ENCODE measurements around the gene GNAZ.

Gene GNAZ

DNA sequence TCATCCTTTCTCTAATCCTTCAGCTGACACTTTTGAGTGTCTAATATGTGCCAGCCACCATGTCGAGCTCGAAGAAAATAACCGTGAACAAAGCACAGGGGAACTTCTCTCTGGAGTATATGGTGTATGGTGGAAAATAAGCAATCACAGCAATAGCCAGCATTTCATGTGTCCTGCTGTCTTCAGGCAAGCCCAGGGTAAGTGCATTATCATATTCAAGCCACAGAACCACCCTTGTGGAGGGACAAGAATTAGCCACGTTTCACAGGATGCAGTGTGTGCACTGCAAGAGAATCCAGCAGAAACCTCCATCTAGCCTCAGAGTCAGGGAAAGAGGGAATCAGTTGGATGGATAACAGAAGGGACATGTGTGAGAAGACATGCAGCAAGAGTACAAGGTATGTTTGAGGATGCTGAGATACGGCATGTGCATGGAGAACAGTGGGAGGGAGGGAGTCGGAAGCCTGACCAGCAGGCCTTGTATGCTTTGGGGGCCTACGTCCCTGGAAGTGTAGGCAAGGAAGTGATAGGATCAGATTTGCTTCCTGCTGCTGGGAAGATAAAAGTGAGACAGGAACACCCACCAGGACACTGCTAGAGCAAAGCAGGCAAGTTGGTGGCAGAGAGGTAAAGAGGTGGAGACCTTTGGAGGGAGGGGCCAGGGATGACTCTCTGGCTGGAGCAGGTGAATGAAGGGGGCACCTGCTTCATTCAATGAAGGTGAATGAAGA, 14.7 kb upstream of the GNAZ start:
- Histone ChIP-seq H3F3A (ENCODE audit: insufficient read depth, low read length) (no peaks in the 10 kb centered on the region; the same call in 1 of the 2 replicates), H3K27me3 (replicated peaks; ENCODE audit: insufficient read depth, low read length) (no peaks in the 10 kb centered on the region), H3K79me2 (ENCODE audit: low read length) (no peaks in the 10 kb centered on the region), H3K4me1 (ENCODE audit: low read length) (peaks cover 15% of the 10 kb centered on the region), H3K9ac (ENCODE audit: low read length) (no peak overlapping the region), H4K20me1 (ENCODE audit: insufficient read depth, low read length) (no peaks in the 10 kb centered on the region), H3K27ac (ENCODE audit: low read length) (no peak overlapping the region), H3K9me3 (replicated peaks; ENCODE audit: insufficient read depth, low read length) (no peaks in the 10 kb centered on the region), H3K9me2 (replicated peaks; ENCODE audit: insufficient read depth, low read length) (no peaks in the 10 kb centered on the region), H3K36me3 (replicated peaks; ENCODE audit: insufficient read depth, low read length) (no peaks in the 10 kb centered on the region), H3K4me2 (ENCODE audit: low read depth, low read length) (no peak overlapping the region; the same call in 1 of the 2 replicates), H3K4me3 (ENCODE audit: low read length) (no peak overlapping the region), H2AFZ (ENCODE audit: low read length) (no peak overlapping the region)
- TF ChIP-seq, protein P1, sequence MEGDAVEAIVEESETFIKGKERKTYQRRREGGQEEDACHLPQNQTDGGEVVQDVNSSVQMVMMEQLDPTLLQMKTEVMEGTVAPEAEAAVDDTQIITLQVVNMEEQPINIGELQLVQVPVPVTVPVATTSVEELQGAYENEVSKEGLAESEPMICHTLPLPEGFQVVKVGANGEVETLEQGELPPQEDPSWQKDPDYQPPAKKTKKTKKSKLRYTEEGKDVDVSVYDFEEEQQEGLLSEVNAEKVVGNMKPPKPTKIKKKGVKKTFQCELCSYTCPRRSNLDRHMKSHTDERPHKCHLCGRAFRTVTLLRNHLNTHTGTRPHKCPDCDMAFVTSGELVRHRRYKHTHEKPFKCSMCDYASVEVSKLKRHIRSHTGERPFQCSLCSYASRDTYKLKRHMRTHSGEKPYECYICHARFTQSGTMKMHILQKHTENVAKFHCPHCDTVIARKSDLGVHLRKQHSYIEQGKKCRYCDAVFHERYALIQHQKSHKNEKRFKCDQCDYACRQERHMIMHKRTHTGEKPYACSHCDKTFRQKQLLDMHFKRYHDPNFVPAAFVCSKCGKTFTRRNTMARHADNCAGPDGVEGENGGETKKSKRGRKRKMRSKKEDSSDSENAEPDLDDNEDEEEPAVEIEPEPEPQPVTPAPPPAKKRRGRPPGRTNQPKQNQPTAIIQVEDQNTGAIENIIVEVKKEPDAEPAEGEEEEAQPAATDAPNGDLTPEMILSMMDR (IDR thresholded peaks at IDR 0.05; ENCODE audit: low read length): no peak
- TF ChIP-seq EZH2 (optimal IDR thresholded peaks at IDR 0.05; ENCODE audit: low read depth, low read length): no peak
- TF ChIP-seq EZH2phosphoT487 (IDR thresholded peaks at IDR 0.05; ENCODE audit: low read length): no peak
- no peak for DNase-seq

DNA sequence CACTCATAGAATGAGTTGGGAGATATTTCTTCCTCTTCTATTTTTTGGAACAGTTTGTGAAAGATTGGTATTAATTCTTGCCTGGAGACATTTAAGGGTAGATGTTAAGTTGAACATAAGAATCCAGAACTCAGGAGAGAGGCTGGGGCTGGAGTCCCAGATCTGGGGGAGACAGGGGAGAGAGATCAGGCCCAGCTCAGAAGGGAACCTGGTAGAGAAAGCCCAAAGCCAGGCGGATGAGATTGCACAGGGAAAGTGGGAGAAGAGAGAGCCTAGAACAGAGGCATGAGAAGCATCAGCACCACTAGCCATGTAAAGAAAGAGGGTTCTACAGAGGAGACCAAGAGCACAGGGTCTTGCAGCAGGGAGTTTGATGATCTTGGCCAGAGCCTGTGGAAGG, 13.0 kb upstream of the GNAZ start:
- Histone ChIP-seq H3K4me1 (ENCODE audit: low read length) (peaks cover 15% of the 10 kb centered on the region), H3K79me2 (ENCODE audit: low read length) (no peaks in the 10 kb centered on the region), H3K36me3 (replicated peaks; ENCODE audit: insufficient read depth, low read length) (no peaks in the 10 kb centered on the region), H3K4me3 (ENCODE audit: low read length) (no peak overlapping the region), H3K9me3 (replicated peaks; ENCODE audit: insufficient read depth, low read length) (no peaks in the 10 kb centered on the region), H3F3A (ENCODE audit: insufficient read depth, low read length) (no peaks in the 10 kb centered on the region; the same call in 1 of the 2 replicates), H3K27me3 (replicated peaks; ENCODE audit: insufficient read depth, low read length) (no peaks in the 10 kb centered on the region), H3K4me2 (ENCODE audit: low read depth, low read length) (no peak overlapping the region), H2AFZ (ENCODE audit: low read length) (no peak overlapping the region), H3K9me2 (replicated peaks; ENCODE audit: insufficient read depth, low read length) (no peaks in the 10 kb centered on the region), H3K27ac (ENCODE audit: low read length) (no peak overlapping the region), H4K20me1 (ENCODE audit: insufficient read depth, low read length) (no peaks in the 10 kb centered on the region), H3K9ac (ENCODE audit: low read length) (no peak overlapping the region)
- DNase-seq: no peak
- TF ChIP-seq, protein P1 (IDR thresholded peaks at IDR 0.05; ENCODE audit: low read length): no peak
- no peak for TF ChIP-seq EZH2phosphoT487 (IDR thresholded peaks at IDR 0.05; ENCODE audit: low read length)
- no peak for TF ChIP-seq EZH2 (optimal IDR thresholded peaks at IDR 0.05; ENCODE audit: low read depth, low read length)

DNA sequence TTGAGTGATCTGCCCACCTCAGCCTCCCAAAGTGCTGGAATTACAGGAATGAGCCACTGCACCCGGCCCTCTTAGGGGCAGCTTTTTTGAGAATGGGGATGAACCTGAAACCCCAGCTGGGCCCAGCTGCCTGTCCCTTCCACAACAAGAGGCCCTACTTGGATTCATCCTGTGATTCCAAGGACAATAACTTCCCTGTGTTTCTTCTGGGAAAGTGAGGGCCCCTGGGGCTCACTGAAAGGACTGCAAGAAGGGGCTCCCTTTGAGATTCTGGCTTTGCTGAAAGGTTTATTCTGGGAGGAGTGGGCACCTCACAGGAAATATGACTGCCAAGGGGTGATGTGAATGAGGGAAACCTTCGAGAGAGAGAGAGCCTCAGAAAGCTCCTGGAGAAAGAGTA, 12.3 kb upstream of the GNAZ start:
- H2AFZ ChIP-seq (ENCODE audit: low read length): no peak overlapping the region
- H3K79me2 ChIP-seq (ENCODE audit: low read length): no peaks in the 10 kb centered on the region
- no peaks in the 10 kb centered on the region for H3K27me3 ChIP-seq (replicated peaks; ENCODE audit: insufficient read depth, low read length)
- no peaks in the 10 kb centered on the region; the same call in 1 of the 2 replicates for H3F3A ChIP-seq (ENCODE audit: insufficient read depth, low read length)
- H3K36me3 ChIP-seq (replicated peaks; ENCODE audit: insufficient read depth, low read length): no peaks in the 10 kb centered on the region
- no peak overlapping the region for H3K27ac ChIP-seq (ENCODE audit: low read length)
- H3K4me3 ChIP-seq (ENCODE audit: low read length): no peak overlapping the region
- H4K20me1 ChIP-seq (ENCODE audit: insufficient read depth, low read length): no peaks in the 10 kb centered on the region
- DNase-seq: no peak
- H3K9me2 ChIP-seq (replicated peaks; ENCODE audit: insufficient read depth, low read length): no peaks in the 10 kb centered on the region
- no peaks in the 10 kb centered on the region for H3K9me3 ChIP-seq (replicated peaks; ENCODE audit: insufficient read depth, low read length)
- TF ChIP-seq EZH2 (optimal IDR thresholded peaks at IDR 0.05; ENCODE audit: low read depth, low read length) (no peak), EZH2phosphoT487 (IDR thresholded peaks at IDR 0.05; ENCODE audit: low read length) (no peak)
- TF ChIP-seq, protein P1 (IDR thresholded peaks at IDR 0.05; ENCODE audit: low read length): no peak
- H3K9ac ChIP-seq (ENCODE audit: low read length): no peak overlapping the region
- peaks cover 15% of the 10 kb centered on the region for H3K4me1 ChIP-seq (ENCODE audit: low read length)
- H3K4me2 ChIP-seq (ENCODE audit: low read depth, low read length): no peak overlapping the region
